GM21528 (cell line): ENCODE results near the gene PIEZO1.

Source experiments
- ATAC-seq: cut with Tn5 transposase; IDR thresholded peaks from one replicate; pipeline ENCODE4 v1.9.1; 2021; ENCODE audit warnings: mild to moderate bottlenecking, moderate library complexity; ENCODE audit not compliant: unreplicated experiment, low FRiP score

PIEZO1 gene

GRCh38 chr16:88723507-88723887, 61.5 kb downstream of the PIEZO1 start:
- ATAC-seq, result no peak

GRCh38 chr16:88722784-88723506, 62.1 kb downstream of the PIEZO1 start:
- ATAC-seq, result no peak

- ATAC-seq, result no peak
Observed at GRCh38 chr16:88721815-88722755, 62.9 kb downstream of the PIEZO1 start.

GRCh38 chr16:88721236-88721635, 63.8 kb downstream of the PIEZO1 start:
- ATAC-seq, result no peak

GRCh38 chr16:88720396-88720970, 64.5 kb downstream of the PIEZO1 start:
- no peak for ATAC-seq

GRCh38 chr16:88719933-88720296, 65.1 kb downstream of the PIEZO1 start:
- ATAC-seq, result no peak

- no peak for ATAC-seq
Observed at GRCh38 chr16:88719267-88719932, 65.6 kb downstream of the PIEZO1 start.

- ATAC-seq, result no peak
Observed at GRCh38 chr16:88718178-88718577, 66.8 kb downstream of the PIEZO1 start.

GRCh38 chr16:88716601-88717001, 68.4 kb downstream of the PIEZO1 start:
- ATAC-seq, result no peak

GRCh38 chr16:88716201-88716600, 68.8 kb downstream of the PIEZO1 start:
- ATAC-seq, result no peak

- no peak for ATAC-seq
Observed at GRCh38 chr16:88715312-88716190, 69.5 kb downstream of the PIEZO1 start.

GRCh38 chr16:88714420-88715302, 70.4 kb downstream of the PIEZO1 start:
- no peak for ATAC-seq

- ATAC-seq, result no peak
Observed at GRCh38 chr16:88713568-88714419, 71.2 kb downstream of the PIEZO1 start.

GRCh38 chr16:88713054-88713453, 72.0 kb downstream of the PIEZO1 start:
- no peak for ATAC-seq

GRCh38 chr16:88712362-88712979, 72.5 kb downstream of the PIEZO1 start:
- no peak for ATAC-seq

GRCh38 chr16:88711750-88712340, 73.2 kb downstream of the PIEZO1 start:
- ATAC-seq, result no peak

- ATAC-seq, result no peak
Observed at GRCh38 chr16:88710556-88710955, 74.5 kb downstream of the PIEZO1 start.
